H1 (cell line): ENCODE measurements around the gene SOX2. TPM values are rescaled to one million over a fixed set of nuclear protein-coding genes. Genes with fewer than 3 reads are reported as not detected.

Source experiments
- ASH2L ChIP-seq: fragments of 200-600, 300-600 bp; sonication (generic); IDR thresholded peaks from one replicate; pipeline ENCODE4 v1.7.1; 2017; ENCODE audit warnings: low read length
- ATF3 ChIP-seq: IDR thresholded peaks from 2 replicates; pipeline ENCODE4 v1.6.1; 2011; ENCODE audit warnings: low read depth, mild to moderate bottlenecking, low read length; ENCODE audit not compliant: insufficient read depth
- EGR1 ChIP-seq: IDR thresholded peaks from 2 replicates; pipeline ENCODE4 v1.6.1; 2011; ENCODE audit warnings: low read depth, low read length, borderline replicate concordance
- EP300 ChIP-seq, 2 experiments: IDR thresholded peaks; 1 replicate in 1 of 2; 2 replicates in 1 of 2; pipeline ENCODE4 v1.6.1; 2011 to 2012; ENCODE audit warnings: low read depth in 2 of 2, low read length in 2 of 2, mild to moderate bottlenecking in 2 of 2, borderline replicate concordance in 1 of 2, inconsistent platforms in 1 of 2, moderate library complexity in 1 of 2
- GTF2F1 ChIP-seq: IDR thresholded peaks from 2 replicates; pipeline ENCODE4 v1.6.1; 2012; ENCODE audit warnings: low read depth, low read length, improper control_type of control experiment, borderline replicate concordance
- MAX ChIP-seq: IDR thresholded peaks from 2 replicates; pipeline ENCODE4 v1.6.1; 2012; ENCODE audit warnings: inconsistent platforms
- polyA plus RNA-seq, 7 experiments: library from polyadenylated mRNA; depleted of rRNA in 3 of 7; stranded (reverse) in 5 of 7; unstranded in 2 of 7; fragments of >200 nt in 5 of 7; fragments of 200-250 nt in 2 of 7; gene quantifications; 1 replicate in 5 of 7; 2 replicates in 1 of 7; 4 replicates in 1 of 7; pipeline versions ENCODE4 v1.2.1 to v1.2.3, GENCODE V29; 2011 to 2013; ENCODE audit warnings: missing spikeins in 2 of 7, mixed read lengths in 2 of 7
- total RNA-seq: library from RNA; stranded (reverse); fragmentation: NEBNext Ultra II Directional; extraction: Animal tissue kit (Norgen Biotek cat#: 25700); gene quantifications from 2 replicates; pipeline ENCODE4 v1.2.1, GENCODE V29; 2021

The SOX2 gene
- total and polyA plus RNA-seq, 2 of the 8 experiments (the other 6 are each of a cell fraction or from before 2014, with no cell fraction given) = 149 to 247 TPM

GRCh38 chr3:181689546-181689945, 22.2 kb upstream of the SOX2 start (continued):
- no peak for TF ChIP-seq ASH2L
- TF ChIP-seq ATF3 = no peak
- no peak for TF ChIP-seq EP300 (IDR thresholded peaks at IDR 0.05; ENCODE audit: borderline replicate concordance in 1 of 2, low read depth in 2 of 2, low read length in 2 of 2)
- no peak for TF ChIP-seq EGR1
- no peak for TF ChIP-seq GTF2F1
- TF ChIP-seq MAX = no peak
